Neuronal stem cell (in vitro differentiated cells): Measurements from ENCODE around the gene GABARAPL2.
"Not testable (repeated sequence)": the region's sequence is repeated elsewhere in the genome, so short reads cannot be mapped to it uniquely, and the experiment has no call there.

Source experiments
- DNase-seq: peaks from one replicate; pipeline ENCODE4 v3.0.0-alpha.2; 2013; ENCODE audit warnings: low spot score
- H2AFZ ChIP-seq: one replicate; pipeline ENCODE4 v1.6.1; 2013; ENCODE audit warnings: mild to moderate bottlenecking, low read length, inconsistent platforms
- H2AK5ac ChIP-seq: 2 replicates; pipeline ENCODE4 v1.6.1; 2013; ENCODE audit warnings: low read depth, mild to moderate bottlenecking, inconsistent platforms, low read length, moderate library complexity, mixed read lengths
- H2BK120ac ChIP-seq: 2 replicates; pipeline ENCODE4 v1.6.1; 2013; ENCODE audit warnings: low read depth, mild to moderate bottlenecking, inconsistent platforms, low read length, moderate library complexity, mixed read lengths
- H2BK12ac ChIP-seq: one replicate; pipeline ENCODE4 v1.6.1; 2013; ENCODE audit warnings: low read length, inconsistent platforms
- H2BK15ac ChIP-seq: 2 replicates; pipeline ENCODE4 v1.6.1; 2013; ENCODE audit warnings: mild to moderate bottlenecking, low read length, inconsistent platforms, mixed read lengths
- H2BK5ac ChIP-seq: one replicate; pipeline ENCODE4 v1.6.1; 2013; ENCODE audit warnings: inconsistent platforms, mild to moderate bottlenecking, low read length, moderate library complexity
- H3K14ac ChIP-seq: one replicate; pipeline ENCODE4 v1.6.1; 2013; ENCODE audit warnings: low read length, inconsistent platforms
- H3K18ac ChIP-seq: 2 replicates; pipeline ENCODE4 v1.6.1; 2013; ENCODE audit warnings: low read length, inconsistent platforms
- H3K23ac ChIP-seq: 2 replicates; pipeline ENCODE4 v1.6.1; 2013; ENCODE audit warnings: low read depth, mild to moderate bottlenecking, mixed read lengths, low read length, inconsistent platforms; ENCODE audit not compliant: poor library complexity
- H3K27ac ChIP-seq: replicated peaks from 3 replicates; pipeline ENCODE4 v1.5.1; 2013; ENCODE audit warnings: low read length, inconsistent platforms
- H3K27me3 ChIP-seq, 3 experiments: 2 replicates each; pipeline ENCODE4 v1.6.1; 2013; ENCODE audit warnings: low read length in 3 of 3, mild to moderate bottlenecking in 2 of 3, inconsistent platforms in 1 of 3, low read depth in 1 of 3, mixed read lengths in 1 of 3, moderate library complexity in 1 of 3; ENCODE audit not compliant: control insufficient read depth in 3 of 3, insufficient read depth in 3 of 3
- H3K36me3 ChIP-seq, 2 donors: replicated peaks in 1 of 2; 2 replicates each; pipeline ENCODE4 v1.6.1; 2013; ENCODE audit warnings: low read length in 2 of 2; ENCODE audit not compliant: control insufficient read depth in 2 of 2, insufficient read depth in 2 of 2
- H3K4ac ChIP-seq: 2 replicates; pipeline ENCODE4 v1.6.1; 2013; ENCODE audit warnings: inconsistent platforms, mild to moderate bottlenecking, low read length, moderate library complexity
- H3K4me1 ChIP-seq, 2 donors: 1 replicate in 1 of 2; 2 replicates in 1 of 2; pipeline ENCODE4 v1.6.1; 2013; ENCODE audit warnings: low read length in 2 of 2, low read depth in 1 of 2; ENCODE audit not compliant: control insufficient read depth in 2 of 2, insufficient read depth in 1 of 2
- H3K4me2 ChIP-seq: one replicate; pipeline ENCODE4 v1.6.1; 2013; ENCODE audit warnings: mild to moderate bottlenecking, low read length, inconsistent platforms; ENCODE audit not compliant: insufficient read depth, poor library complexity, severe bottlenecking
- H3K4me3 ChIP-seq, 2 donors: 2 replicates each; pipeline ENCODE4 v1.5.1; 2013; ENCODE audit warnings: low read length in 2 of 2, mild to moderate bottlenecking in 2 of 2, inconsistent platforms in 1 of 2, moderate library complexity in 1 of 2
- H3K79me1 ChIP-seq: one replicate; pipeline ENCODE4 v1.6.1; 2013; ENCODE audit warnings: low read depth, mild to moderate bottlenecking, inconsistent platforms, low read length, moderate library complexity
- H3K9ac ChIP-seq: one replicate; pipeline ENCODE4 v1.6.1; 2013; ENCODE audit warnings: mild to moderate bottlenecking, low read depth, low read length, inconsistent platforms; ENCODE audit not compliant: poor library complexity
- H3K9me3 ChIP-seq, 2 donors: replicated peaks in 1 of 2; 2 replicates each; pipeline versions ENCODE3 to v1.6.1; 2013; ENCODE audit warnings: low read length in 2 of 2, mild to moderate bottlenecking in 2 of 2, inconsistent platforms in 1 of 2, low read depth in 1 of 2, mixed read lengths in 1 of 2, moderate library complexity in 1 of 2; ENCODE audit not compliant: control insufficient read depth in 2 of 2, insufficient read depth in 1 of 2
- H4K8ac ChIP-seq: one replicate; pipeline ENCODE4 v1.6.1; 2013; ENCODE audit warnings: low read depth, mild to moderate bottlenecking, inconsistent platforms, low read length, moderate library complexity
- H4K91ac ChIP-seq: one replicate; pipeline ENCODE4 v1.6.1; 2013; ENCODE audit warnings: low read length, low read depth, mild to moderate bottlenecking, inconsistent platforms; ENCODE audit not compliant: poor library complexity
- WGBS, 2 donors: extraction: QIAGEN DNeasy Blood & Tissue Kit; methylation state at CpG; one replicate each; pipeline ENCODE4 v1.1.7; 2013; ENCODE audit warnings: missing lambda C conversion rate in 2 of 2, mixed read lengths in 1 of 2; ENCODE audit not compliant: insufficient read length in 2 of 2, insufficient replicate concordance in 1 of 2; ENCODE audit errors: extremely low coverage in 2 of 2; 5-methylcytosine and 5-hydroxymethylcytosine counted together

The GABARAPL2 gene

DNA sequence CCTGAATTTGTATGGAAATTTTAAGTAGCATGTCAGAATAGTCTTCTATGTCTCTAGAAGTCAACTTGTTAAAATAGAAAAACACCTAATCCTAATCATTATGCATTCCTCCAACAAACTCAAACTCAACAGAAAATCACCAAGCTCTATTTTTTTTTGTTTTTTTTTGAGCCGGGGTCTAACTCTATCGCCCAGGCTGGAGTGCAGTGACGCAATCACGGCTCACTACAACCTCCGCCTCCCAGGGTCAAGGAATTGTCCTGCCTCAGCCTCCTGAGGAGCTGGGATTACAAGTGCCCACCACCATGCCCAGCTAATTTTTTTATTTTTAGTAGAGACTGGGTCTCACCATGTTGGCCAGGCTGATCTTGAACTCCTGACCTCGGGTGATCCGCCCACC is 19.9 kb upstream of the GABARAPL2 start:
- DNase-seq = no peak
- H3K9me3 ChIP-seq = no peaks in the 10 kb centered on the region
- H2BK5ac ChIP-seq = no peak overlapping the region
- H4K91ac ChIP-seq = no peak overlapping the region
- no peaks in the 10 kb centered on the region for H3K4me1 ChIP-seq
- H2BK15ac ChIP-seq = no peak overlapping the region
- H3K79me1 ChIP-seq = peaks cover 1% of the 10 kb centered on the region
- no peak overlapping the region for H2AFZ ChIP-seq
- H3K18ac ChIP-seq = no peak overlapping the region
- H3K36me3 ChIP-seq = peaks cover 6 to 32% of the 10 kb centered on the region in 2 donors
- no peak overlapping the region for H3K4me3 ChIP-seq
- H3K4ac ChIP-seq = no peak overlapping the region
- H2BK12ac ChIP-seq = no peak overlapping the region
- H2AK5ac ChIP-seq = no peak overlapping the region
- no peak overlapping the region for H3K23ac ChIP-seq
- no peak overlapping the region for H3K27ac ChIP-seq
- no peak overlapping the region for H2BK120ac ChIP-seq
- no peaks in the 10 kb centered on the region for H3K27me3 ChIP-seq
- H4K8ac ChIP-seq = no peak overlapping the region
- no peak overlapping the region for H3K14ac ChIP-seq
- no peak overlapping the region for H3K9ac ChIP-seq
- no peak overlapping the region for H3K4me2 ChIP-seq
- WGBS, 2 donors = no CpG with 5 or more reads among the region's 7 CpGs

DNA sequence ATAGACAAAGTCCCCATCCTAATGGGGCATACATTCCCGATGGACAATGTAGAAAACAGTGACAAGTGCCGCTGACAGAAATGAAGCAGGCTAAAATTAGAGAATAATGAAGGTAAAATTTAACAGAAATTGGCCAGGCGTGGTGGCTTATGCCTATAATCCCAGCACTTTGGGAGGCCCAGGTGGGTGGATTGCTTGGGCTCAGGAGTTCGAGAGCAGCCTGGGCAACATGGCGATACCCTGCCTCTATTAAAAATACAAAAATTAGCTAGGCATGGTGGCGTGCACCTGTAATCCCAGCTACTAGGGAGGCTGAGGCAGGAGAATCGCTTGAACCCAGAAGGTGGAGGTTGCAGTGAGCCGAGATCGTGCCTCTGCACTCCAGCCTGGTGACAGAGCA is 17.7 kb upstream of the GABARAPL2 start:
- not testable (repeated sequence) for H3K4me3 ChIP-seq, H3K4ac ChIP-seq, H4K8ac ChIP-seq, H2BK5ac ChIP-seq, H4K91ac ChIP-seq, H3K9ac ChIP-seq, H3K14ac ChIP-seq, H3K79me1 ChIP-seq, H2BK120ac ChIP-seq, H3K9me3 ChIP-seq, H3K27ac ChIP-seq, H2BK15ac ChIP-seq, H3K18ac ChIP-seq, H2AFZ ChIP-seq, H3K23ac ChIP-seq, H2BK12ac ChIP-seq, H3K27me3 ChIP-seq, H2AK5ac ChIP-seq, H3K4me2 ChIP-seq, H3K4me1 ChIP-seq, DNase-seq
- peaks cover 4 to 15% of the 10 kb centered on the region in 2 donors for H3K36me3 ChIP-seq
- no CpG with 5 or more reads among the region's 9 CpGs for WGBS, 2 donors

DNA sequence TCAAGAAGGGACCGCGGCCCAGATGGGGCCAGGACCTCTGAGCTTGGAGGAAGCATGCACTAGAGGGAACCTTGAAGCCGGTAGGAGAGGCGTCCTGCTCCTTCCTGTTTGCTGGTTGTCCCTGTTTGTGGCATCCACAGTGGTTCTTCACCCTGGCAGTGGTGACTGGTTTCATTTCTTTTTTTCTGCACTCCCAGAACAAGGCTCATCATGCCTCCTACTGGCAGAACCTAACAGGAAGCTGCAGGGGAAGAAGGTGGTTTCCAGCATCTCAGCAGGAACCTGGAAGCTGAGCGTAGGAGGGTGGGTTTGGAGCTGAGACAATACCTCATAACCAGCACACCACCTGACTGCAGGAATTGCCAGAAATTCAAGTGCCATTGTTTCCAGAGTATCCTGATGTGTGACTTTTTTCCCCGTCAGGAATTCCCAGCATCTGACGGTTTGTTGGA is 15.9 kb upstream of the GABARAPL2 start:
- Histone ChIP-seq H3K4me2 (no peak overlapping the region), H2BK5ac (no peak overlapping the region), H4K8ac (no peak overlapping the region), H2AK5ac (no peak overlapping the region), H3K18ac (no peak overlapping the region), H3K14ac (no peak overlapping the region), H2BK120ac (no peak overlapping the region), H3K9me3 (no peaks in the 10 kb centered on the region), H3K9ac (no peak overlapping the region), H3K4me3 (no peak overlapping the region), H3K4ac (no peak overlapping the region), H2BK12ac (no peak overlapping the region), H3K27ac (no peak overlapping the region), H3K36me3 (peaks cover 0 to 3% of the 10 kb centered on the region in 2 donors), H3K79me1 (peaks cover 1% of the 10 kb centered on the region), H3K27me3 (no peaks in the 10 kb centered on the region), H3K23ac (no peak overlapping the region), H2AFZ (no peak overlapping the region), H3K4me1 (peaks cover 0 to 2% of the 10 kb centered on the region in 2 donors), H4K91ac (no peak overlapping the region), H2BK15ac (no peak overlapping the region)
- DNase-seq = no peak
- no CpG with 5 or more reads among the region's 7 CpGs for WGBS, 2 donors

DNA sequence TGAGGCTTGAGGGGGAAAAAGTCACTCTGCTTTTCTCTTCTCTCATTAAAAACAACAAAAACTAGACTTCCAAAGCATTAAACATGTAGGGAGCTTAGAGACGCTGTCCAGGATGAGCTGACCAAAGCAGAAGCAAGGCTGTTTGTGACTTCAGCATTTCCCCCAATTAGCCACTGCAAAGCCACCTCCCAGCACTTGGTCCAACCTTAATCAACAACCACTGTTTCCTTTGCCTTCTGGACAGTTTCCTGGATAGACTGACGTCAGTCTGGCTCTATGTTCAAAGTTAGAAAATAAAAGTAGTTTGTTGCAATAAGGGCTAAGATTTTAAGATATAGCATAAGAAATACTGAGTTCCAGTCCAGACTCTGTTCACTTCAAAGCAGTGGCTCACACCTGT is 13.2 kb upstream of the GABARAPL2 start:
- H3K18ac ChIP-seq = no peak overlapping the region
- H2BK15ac ChIP-seq = no peak overlapping the region
- H3K9me3 ChIP-seq = no peaks in the 10 kb centered on the region
- no peak overlapping the region for H3K14ac ChIP-seq
- no peak overlapping the region for H2BK12ac ChIP-seq
- no peak overlapping the region for H3K4ac ChIP-seq
- no peak overlapping the region for H2BK5ac ChIP-seq
- no peak overlapping the region for H2BK120ac ChIP-seq
- H3K9ac ChIP-seq = no peak overlapping the region
- peaks cover 0 to 8% of the 10 kb centered on the region in 2 donors for H3K4me1 ChIP-seq
- no peak overlapping the region for H3K4me2 ChIP-seq
- H4K91ac ChIP-seq = no peak overlapping the region
- H3K23ac ChIP-seq = no peak overlapping the region
- no peak overlapping the region for H4K8ac ChIP-seq
- DNase-seq = no peak
- H3K27ac ChIP-seq = no peak overlapping the region
- H3K27me3 ChIP-seq = no peaks in the 10 kb centered on the region
- no peak overlapping the region for H2AFZ ChIP-seq
- H2AK5ac ChIP-seq = no peak overlapping the region
- peaks cover 0 to 3% of the 10 kb centered on the region in 2 donors for H3K36me3 ChIP-seq
- WGBS, 2 donors = no CpG with 5 or more reads among the region's 2 CpGs
- peaks cover 6% of the 10 kb centered on the region for H3K79me1 ChIP-seq
- H3K4me3 ChIP-seq = no peak overlapping the region
